K562 (cell line): ENCODE measurements around the gene WFDC11. TPM values are rescaled to one million over a fixed set of nuclear protein-coding genes. Genes with fewer than 3 reads are reported as not detected.

Experiments used
- ATAC-seq: fragments of 200-7000 bp; cut with Tn5 transposase; 3 replicates; pipeline ENCODE4 v1.9.1; 2020; ENCODE audit warnings: moderate library complexity
- BruUV-seq: library from RNA; stranded (reverse); fragments of 400-500 nt; replicated peaks from 2 replicates; lab custom pipeline; 2021; lab: Mats Ljungman, UMichigan
- CTCF ChIA-PET: fragments of 300-600 bp; formaldehyde crosslinking; extraction: SDS; loops from one replicate; lab custom pipeline; 2021; ENCODE audit warnings: low intra/inter-chr PET ratio; lab: Yijun Ruan, JAX
- POLR2A ChIA-PET: fragments of 300-600, 350-650 bp; sonication (Branson Sonifier 250); formaldehyde crosslinking; extraction: SDS; loops from one replicate; lab custom pipeline; 2021; ENCODE audit warnings: antibody characterized with exemption, inconsistent platforms; lab: Yijun Ruan, JAX
- DNase-seq, 4 experiments: peaks; one replicate each; pipeline versions ENCODE4 v3.0.0 to v3.0.0-alpha.2; 2011 to 2018; ENCODE audit warnings: low spot score in 3 of 4, mixed read lengths in 3 of 4; ENCODE audit errors: extremely low read depth in 1 of 4
- FAIRE-seq: peaks from 2 replicates; lab custom pipeline; 2011; peaks lifted over from hg19 to GRCh38; lab: Jason Lieb, UNC
- H2AFZ ChIP-seq: 2 replicates; pipeline ENCODE4 v1.6.0; 2011; ENCODE audit warnings: low read depth, low read length, control low read depth, inconsistent platforms
- H3K27ac ChIP-seq: fragments of 200-600 bp; 3 replicates; pipeline ENCODE4 v1.8.0; 2011; ENCODE audit warnings: low read depth, mild to moderate bottlenecking, control low read depth, inconsistent platforms, low read length, moderate library complexity, mixed read lengths; ENCODE audit errors: extremely low read depth
- H3K27me3 ChIP-seq, 2 experiments: fragments of 300-600 bp in 1 of 2; 2 replicates in 1 of 2; 3 replicates in 1 of 2; pipeline versions ENCODE4 v1.6.0 to v1.8.0; 2011; ENCODE audit warnings: inconsistent platforms in 2 of 2, low read length in 2 of 2, mild to moderate bottlenecking in 1 of 2, mixed read lengths in 1 of 2, moderate library complexity in 1 of 2; ENCODE audit not compliant: control insufficient read depth in 2 of 2, insufficient read depth in 2 of 2
- H3K36me3 ChIP-seq: fragments of 300-600 bp; 3 replicates; pipeline ENCODE4 v1.8.0; 2011; ENCODE audit warnings: mild to moderate bottlenecking, low read length, inconsistent platforms; ENCODE audit not compliant: control insufficient read depth, insufficient read depth
- H3K4me1 ChIP-seq, 2 experiments: fragments of 200-600 bp in 1 of 2; replicated peaks in 1 of 2; 2 replicates in 1 of 2; 3 replicates in 1 of 2; pipeline versions ENCODE4 v1.5.1 to v1.8.0; 2011; ENCODE audit warnings: inconsistent platforms in 2 of 2, low read length in 2 of 2, mild to moderate bottlenecking in 1 of 2, mixed read lengths in 1 of 2, moderate library complexity in 1 of 2; ENCODE audit not compliant: control insufficient read depth in 2 of 2, insufficient read depth in 2 of 2
- H3K4me2 ChIP-seq: 2 replicates; pipeline ENCODE4 v1.6.1; 2011; ENCODE audit warnings: low read length, control low read depth, inconsistent platforms, mixed read lengths; ENCODE audit not compliant: insufficient read depth
- H3K4me3 ChIP-seq: fragments of 200-600 bp; sonication (generic), shearing (Covaris generic); 2 replicates; pipeline ENCODE4 v1.5.1; 2016; ENCODE audit warnings: control low read depth, inconsistent platforms
- H3K79me2 ChIP-seq: fragments of 200-600 bp; 3 replicates; pipeline ENCODE4 v1.8.0; 2011; ENCODE audit warnings: low read length, inconsistent platforms; ENCODE audit not compliant: control insufficient read depth, insufficient read depth
- H3K9ac ChIP-seq, 2 experiments: 2 replicates each; pipeline versions ENCODE4 v1.6.0 to v1.6.1; 2011; ENCODE audit warnings: low read depth in 2 of 2, low read length in 2 of 2, control low read depth in 1 of 2, inconsistent platforms in 1 of 2, mild to moderate bottlenecking in 1 of 2, mixed read lengths in 1 of 2; ENCODE audit not compliant: insufficient read depth in 1 of 2
- H3K9me1 ChIP-seq: one replicate; pipeline ENCODE4 v1.6.0; 2011; ENCODE audit warnings: inconsistent platforms, mild to moderate bottlenecking, low read length, moderate library complexity; ENCODE audit not compliant: control insufficient read depth, insufficient read depth
- H3K9me3 ChIP-seq: replicated peaks from 2 replicates; pipeline ENCODE4 v1.5.1; 2011; ENCODE audit warnings: low read depth, low read length, inconsistent platforms; ENCODE audit not compliant: control insufficient read depth, insufficient read depth
- H4K20me1 ChIP-seq: replicated peaks from 2 replicates; pipeline ENCODE4 v1.6.1; 2011; ENCODE audit warnings: low read length, inconsistent platforms, mixed read lengths; ENCODE audit not compliant: control insufficient read depth, insufficient read depth
- CGGBP1 ChIP-seq: fragments of 250-450 bp; sonication (Bioruptor Pico); IDR thresholded peaks from 2 replicates; pipeline ENCODE4 v1.9.0; 2021; ENCODE audit warnings: mild to moderate bottlenecking
- CTCF ChIP-seq, 3 experiments: IDR thresholded peaks in 2 of 3; conservative IDR thresholded peaks in 1 of 3; 2 replicates each; pipeline ENCODE4 v1.5.1; 2011 to 2012; ENCODE audit warnings: low read length in 3 of 3, mild to moderate bottlenecking in 3 of 3, control low read depth in 2 of 3, improper control_type of control experiment in 1 of 3, inconsistent platforms in 1 of 3, low read depth in 1 of 3, mixed read lengths in 1 of 3, moderate library complexity in 1 of 3; ENCODE audit not compliant: insufficient read depth in 2 of 3
- NCOA1 ChIP-seq: fragments of 450-650 bp; IDR thresholded peaks from 2 replicates; pipeline ENCODE4 v1.6.1; 2016; ENCODE audit warnings: low read depth
- PHB2 ChIP-seq: fragments of 450-650 bp; IDR thresholded peaks from 2 replicates; pipeline ENCODE4 v1.6.1; 2017; ENCODE audit warnings: low read depth
- POLR2H ChIP-seq: IDR thresholded peaks from 2 replicates; pipeline ENCODE4 v1.6.1; 2016; ENCODE audit warnings: missing genetic modification characterization, low read depth, mild to moderate bottlenecking, control low read depth, missing compliant biosample characterization, moderate library complexity
- POLR3A ChIP-seq: IDR thresholded peaks from 2 replicates; pipeline ENCODE4 v1.6.1; 2011; ENCODE audit warnings: borderline replicate concordance, mild to moderate bottlenecking, moderate library complexity; ENCODE audit not compliant: insufficient read length, insufficient read depth; ENCODE audit errors: extremely low read depth
- STAT5A ChIP-seq: IDR thresholded peaks from 2 replicates; pipeline ENCODE4 v1.6.1; 2012; ENCODE audit warnings: low read length, inconsistent platforms, borderline replicate concordance
- TARDBP ChIP-seq: fragments of 450-650 bp; IDR thresholded peaks from 2 replicates; pipeline ENCODE4 v1.6.1; 2016
- TOE1 ChIP-seq, 2 experiments: fragments of 450-650 bp in 1 of 2; sonication (generic) in 1 of 2; formaldehyde crosslinking in 1 of 2; IDR thresholded peaks; 2 replicates each; pipeline versions ENCODE4 v1.7.1 to v1.8.0; 2016 to 2022; ENCODE audit warnings: borderline replicate concordance in 2 of 2, mild to moderate bottlenecking in 2 of 2, antibody characterized with exemption in 1 of 2, inconsistent platforms in 1 of 2, low read depth in 1 of 2, missing genetic modification reagents in 1 of 2, moderate library complexity in 1 of 2
- ZNF197 ChIP-seq: fragments of 200-800 bp; sonication (Bioruptor generic); IDR thresholded peaks from 2 replicates; pipeline ENCODE4 v1.6.1; 2016; ENCODE audit warnings: low read depth, missing genetic modification characterization, missing compliant biosample characterization
- ZNF398 ChIP-seq: fragments of 250-450 bp; sonication (Bioruptor Pico); IDR thresholded peaks from 2 replicates; pipeline ENCODE4 v1.8.0; 2021; ENCODE audit warnings: moderate library complexity, mild to moderate bottlenecking, inconsistent platforms
- ZNF561 ChIP-seq: fragments of 450-650 bp; formaldehyde crosslinking; conservative IDR thresholded peaks from 2 replicates; pipeline ENCODE4 v1.4.0; 2020; ENCODE audit warnings: mild to moderate bottlenecking, moderate library complexity
- WGBS: fragments of 100-300 bp; shearing (Covaris generic); methylation state at CpG from one replicate; pipeline ENCODE4 v1.1.6; 2016; ENCODE audit warnings: low coverage, mixed read lengths; ENCODE audit not compliant: insufficient coverage; ENCODE audit errors: missing lambda C conversion rate; 5-methylcytosine and 5-hydroxymethylcytosine counted together
- in situ Hi-C: fragments of 300-500 bp; cut with MboI; formaldehyde crosslinking; loops from 4 replicates; pipeline ENCODE4 v1.15.0; 2018; ENCODE audit warnings: inconsistent platforms, mixed read lengths
- intact Hi-C: fragments of 100-400 bp; cut with micrococcal nuclease; formaldehyde crosslinking; loops from 2 replicates; pipeline ENCODE4 v1.14.2; 2022
- polyA plus RNA-seq, 8 experiments: library from polyadenylated mRNA; depleted of rRNA in 4 of 8; stranded (reverse) in 5 of 8; unstranded in 3 of 8; fragments of >200 nt; fragmentation: Nextera tagmentation in 2 of 8; fragmentation: Illumina TruSeq in 1 of 8; extraction: Ambion mirVana in 2 of 8; extraction: Trizol in 1 of 8; gene quantifications; 2 replicates each; pipeline versions ENCODE4 v1.2.1 to v1.2.3, GENCODE V29; 2011 to 2014; ENCODE audit warnings: inconsistent platforms in 1 of 8, missing spikeins in 1 of 8
- total RNA-seq, 7 experiments: library from RNA; depleted of rRNA in 6 of 7; stranded (reverse); fragments of >200 nt in 6 of 7; fragmentation: Illumina TruSeq in 2 of 7; extraction: Trizol in 2 of 7; gene quantifications; 2 replicates each; pipeline versions ENCODE4 v1.2.1 to v1.2.3, GENCODE V29; 2011 to 2021; ENCODE audit warnings: low replicate concordance in 1 of 7

Gene WFDC11
- total and polyA plus RNA-seq, 9 of the 15 experiments (the other 6 are each of a cell fraction or from before 2014, with no cell fraction given) = not detected

- Histone ChIP-seq H3K4me3 (no peak within 1 kb of the TSS), H3K9ac (no peak within 1 kb of the TSS), H3K36me3 (no peaks in the 10 kb centered on the region), H3K9me3 (no peaks in the 10 kb centered on the region), H3K27me3 (no peaks in the 10 kb centered on the region; a peak in 1 of 5 replicates), H4K20me1 (no peaks in the 10 kb centered on the region), H3K79me2 (no peaks in the 10 kb centered on the region), H2AFZ (no peak within 1 kb of the TSS), H3K27ac (no peak within 1 kb of the TSS), H3K4me2 (no peak within 1 kb of the TSS), H3K9me1 (no peaks in the 10 kb centered on the region), H3K4me1 (no peaks in the 10 kb centered on the region)
- intact Hi-C loops = no loop called here
- CTCF ChIA-PET = no interaction called here
- TF ChIP-seq ZNF561 (CRISPR knock-in tag) (no peak), PHB2 (no peak), ZNF398 (no peak), TARDBP (no peak), POLR3A (no peak), ZNF197 (CRISPR knock-in tag) (no peak), TOE1 (IDR thresholded peaks at IDR 0.05; ENCODE audit: borderline replicate concordance) (no peak), TOE1 (CRISPR knock-in tag; IDR thresholded peaks at IDR 0.05; ENCODE audit: borderline replicate concordance, low read depth) (no peak), CTCF (IDR thresholded peaks at IDR 0.05 in 2 of 3, conservative IDR thresholded peaks at IDR 0.05 in 1 of 3; ENCODE audit: insufficient read depth in 2 of 3, low read depth in 1 of 3, low read length in 3 of 3) (no peak), CGGBP1 (CRISPR knock-in tag) (no peak), POLR2H (no peak), NCOA1 (no peak), STAT5A (no peak)
- POLR2A ChIA-PET = no interaction called here
- ATAC-seq (no peak), FAIRE-seq (no peak), DNase-seq (no peak)
- BruUV-seq = no TSS peak
- WGBS = 0% methylated on average over 1 of the region's 1 CpG
- in situ Hi-C loops = no loop called here
Measured at GRCh38 chr20:45704969-45705637, 35.1 kb upstream of the WFDC11 start, which contains the start of gene WFDC10B. TSS of gene WFDC10B (minus strand) at chr20:45705019. CDS start at chr20:45685992, 19,027 bp downstream.
